K562 treated with DMSO at 1 percent for 4 hours (cell line): ENCODE results near the gene C13orf46. TPM values are rescaled to one million over a fixed set of nuclear protein-coding genes. Genes with fewer than 3 reads are reported as not detected.

Experiments used
- total RNA-seq: library from RNA; unstranded; fragments of 300-600 nt; gene quantifications from 2 replicates; pipeline ENCODE4 v1.2.3, GENCODE V29; 2022; ENCODE audit not compliant: insufficient read depth

C13orf46 gene
- total RNA-seq = 0.51 TPM in 1 of 2 replicates, not detected in the other

DNA sequence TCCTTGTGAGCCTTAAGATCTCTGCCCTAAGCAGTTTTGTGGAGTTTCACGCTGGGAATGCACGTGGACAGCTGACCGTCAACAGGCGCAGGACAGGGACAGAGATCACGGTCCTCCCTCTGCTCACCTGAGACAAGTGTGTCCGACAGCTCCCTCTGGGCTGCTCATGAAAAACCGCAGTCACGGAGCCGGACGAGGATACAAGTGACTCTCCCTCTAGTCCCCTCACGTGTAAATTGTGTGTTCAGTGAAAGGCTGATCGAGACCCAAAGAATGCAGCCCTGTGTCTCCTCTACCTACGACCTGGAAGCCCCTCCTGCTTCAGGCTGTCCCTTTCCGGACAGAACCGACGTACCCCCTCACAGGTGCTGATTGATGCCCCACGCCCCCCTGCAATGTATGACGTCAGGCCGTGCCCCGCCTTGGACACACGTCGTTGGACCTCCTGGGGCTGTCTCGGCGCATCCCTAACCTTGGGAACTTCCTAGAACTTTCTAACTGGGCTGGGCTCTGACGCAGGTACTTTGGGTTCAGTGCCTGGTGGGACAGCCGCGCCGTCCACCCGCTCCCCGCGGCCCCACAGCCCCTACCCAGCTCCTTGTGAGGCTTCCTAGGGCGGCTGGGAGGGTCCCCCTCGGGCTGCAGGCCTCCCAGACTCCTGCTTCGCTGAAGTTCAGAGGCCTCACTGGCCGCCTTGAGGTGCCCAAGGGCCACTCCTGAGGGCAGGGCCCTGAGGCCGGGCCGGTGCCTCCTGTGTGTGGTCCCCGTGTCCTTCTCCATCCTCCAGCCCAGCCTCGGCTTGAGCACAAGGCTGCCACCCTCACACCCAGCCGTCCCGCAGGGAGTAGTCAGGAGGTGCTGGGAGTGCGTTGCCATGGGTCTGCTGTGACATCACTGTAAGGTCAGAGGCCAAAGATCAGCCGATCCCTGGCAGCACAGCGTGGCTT lies at the start of gene C13orf46:
TSS of gene C13orf46 (minus strand) at position 859 of the 947 bp plus-strand sequence. CDS start at position 780, 79 bp downstream.

Other genes starting within 250 kb of the C13orf46 start
- 1.3 and 3.1 TPM in 2 replicates for gene TMEM255B, start 214.8 kb downstream of the C13orf46 start, total RNA-seq
- gene GAS6, start 110.0 kb downstream of the C13orf46 start, total RNA-seq = 27.2 and 31.2 TPM in 2 replicates
- gene RASA3, start 158.5 kb upstream of the C13orf46 start, total RNA-seq = 18.0 and 20.2 TPM in 2 replicates
- gene CFAP97D2, start 205.2 kb upstream of the C13orf46 start, total RNA-seq = not detected in 2 replicates